ENCODE measurements around the gene SPRY2.
A peak's percentile ranks its signal among the peaks of the same experiment; 100 is the strongest.
"Not testable (repeated sequence)": the region's sequence is repeated elsewhere in the genome, so short reads cannot be mapped to it uniquely, and the experiment has no call there.

Gene SPRY2

DNA sequence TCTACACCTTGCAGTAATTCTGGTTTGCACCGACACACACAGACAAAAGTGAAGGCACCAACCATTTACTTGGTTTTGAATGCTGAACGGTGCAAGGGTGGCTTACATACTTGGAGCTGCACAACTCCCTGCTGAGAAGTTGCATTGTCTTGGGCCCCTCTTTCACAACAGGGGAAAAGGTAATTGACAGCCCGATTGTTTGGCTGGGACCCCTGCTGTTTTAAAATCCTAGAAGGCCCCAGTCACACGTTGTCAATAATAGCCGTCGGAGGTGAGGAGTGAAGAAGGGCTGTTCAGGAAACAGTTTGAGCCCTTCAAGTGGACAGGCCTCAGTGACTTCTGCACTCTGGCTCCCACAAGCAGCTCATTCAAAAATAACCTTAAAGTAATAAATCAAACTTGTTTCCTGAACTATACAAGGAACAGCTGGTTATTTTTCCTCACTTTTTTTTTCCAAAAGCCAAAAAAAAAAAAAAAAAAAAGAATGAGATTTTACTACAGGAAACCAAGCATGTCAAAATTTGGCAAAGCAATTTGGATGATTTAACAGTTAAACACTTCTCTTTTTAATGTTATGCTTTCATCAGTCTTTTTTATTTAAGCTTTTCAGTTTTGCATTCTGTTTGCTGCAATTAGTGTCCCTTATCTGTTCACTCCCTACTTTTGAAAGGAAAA lies 19.0 kb upstream of the SPRY2 start:
- H3K27me3 ChIP-seq (ENCODE audit: insufficient read depth, low read length, poor library complexity, severe bottlenecking) = no peaks in the 10 kb centered on the region
- H3K4me3 ChIP-seq (ENCODE audit: low read length, poor library complexity, severe bottlenecking) = no peak overlapping the region
- no peaks in the 10 kb centered on the region for H3K9me3 ChIP-seq (ENCODE audit: insufficient read depth, low read depth, low read length)
- H3K9ac ChIP-seq (ENCODE audit: low read depth, low read length, poor library complexity, severe bottlenecking) = no peak overlapping the region
- H3F3A ChIP-seq (ENCODE audit: low read depth) = no peaks in the 10 kb centered on the region
- H3K79me2 ChIP-seq (ENCODE audit: insufficient read depth, low read length) = no peaks in the 10 kb centered on the region
- no peaks in the 10 kb centered on the region for H3K9me2 ChIP-seq (replicated peaks; ENCODE audit: low read depth, low read length)
- H4K20me1 ChIP-seq (ENCODE audit: insufficient read depth, low read length, poor library complexity, severe bottlenecking) = no peaks in the 10 kb centered on the region
- H3K36me3 ChIP-seq (ENCODE audit: insufficient read depth, low read length) = no peaks in the 10 kb centered on the region
- TF ChIP-seq, protein P1, sequence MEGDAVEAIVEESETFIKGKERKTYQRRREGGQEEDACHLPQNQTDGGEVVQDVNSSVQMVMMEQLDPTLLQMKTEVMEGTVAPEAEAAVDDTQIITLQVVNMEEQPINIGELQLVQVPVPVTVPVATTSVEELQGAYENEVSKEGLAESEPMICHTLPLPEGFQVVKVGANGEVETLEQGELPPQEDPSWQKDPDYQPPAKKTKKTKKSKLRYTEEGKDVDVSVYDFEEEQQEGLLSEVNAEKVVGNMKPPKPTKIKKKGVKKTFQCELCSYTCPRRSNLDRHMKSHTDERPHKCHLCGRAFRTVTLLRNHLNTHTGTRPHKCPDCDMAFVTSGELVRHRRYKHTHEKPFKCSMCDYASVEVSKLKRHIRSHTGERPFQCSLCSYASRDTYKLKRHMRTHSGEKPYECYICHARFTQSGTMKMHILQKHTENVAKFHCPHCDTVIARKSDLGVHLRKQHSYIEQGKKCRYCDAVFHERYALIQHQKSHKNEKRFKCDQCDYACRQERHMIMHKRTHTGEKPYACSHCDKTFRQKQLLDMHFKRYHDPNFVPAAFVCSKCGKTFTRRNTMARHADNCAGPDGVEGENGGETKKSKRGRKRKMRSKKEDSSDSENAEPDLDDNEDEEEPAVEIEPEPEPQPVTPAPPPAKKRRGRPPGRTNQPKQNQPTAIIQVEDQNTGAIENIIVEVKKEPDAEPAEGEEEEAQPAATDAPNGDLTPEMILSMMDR (conservative IDR thresholded peaks at IDR 0.05; ENCODE audit: low read length) = no peak
- no peak for TF ChIP-seq EZH2phosphoT487 (IDR thresholded peaks at IDR 0.05; ENCODE audit: borderline replicate concordance)
- H2AFZ ChIP-seq (ENCODE audit: low read length) = peak overlapping the region; percentile 10; the same call in 1 of the 2 replicates
- no peak overlapping the region for H3K4me2 ChIP-seq (ENCODE audit: low read depth, low read length, poor library complexity, severe bottlenecking)
- H3K4me1 ChIP-seq (ENCODE audit: insufficient read depth, low read length, poor library complexity, severe bottlenecking) = peaks cover 29% of the 10 kb centered on the region

DNA sequence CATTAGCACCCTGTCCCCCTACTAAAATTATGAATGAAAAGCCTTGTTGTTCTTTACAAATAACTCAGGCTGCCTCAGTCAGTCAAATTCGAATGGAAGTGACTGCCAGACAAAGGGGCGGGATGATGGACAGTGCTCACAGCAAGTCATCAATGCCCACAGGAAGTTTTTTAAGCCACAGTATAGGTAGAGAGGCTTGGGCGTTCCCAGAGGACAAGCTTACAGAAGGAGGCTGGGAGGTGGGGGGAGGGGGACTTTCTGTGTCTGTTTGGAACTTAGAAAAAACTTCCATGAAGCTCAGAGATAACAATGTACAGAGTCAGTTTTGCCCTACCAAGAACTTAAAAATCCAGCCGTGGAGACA lies 18.5 kb upstream of the SPRY2 start:
- Histone ChIP-seq H3K36me3 (ENCODE audit: insufficient read depth, low read length) (no peaks in the 10 kb centered on the region), H3F3A (ENCODE audit: low read depth) (no peaks in the 10 kb centered on the region), H3K27me3 (ENCODE audit: insufficient read depth, low read length, poor library complexity, severe bottlenecking) (no peaks in the 10 kb centered on the region), H2AFZ (ENCODE audit: low read length) (peak overlapping the region; percentile 10; the same call in 1 of the 2 replicates), H3K9ac (ENCODE audit: low read depth, low read length, poor library complexity, severe bottlenecking) (no peak overlapping the region), H3K79me2 (ENCODE audit: insufficient read depth, low read length) (no peaks in the 10 kb centered on the region), H3K4me1 (ENCODE audit: insufficient read depth, low read length, poor library complexity, severe bottlenecking) (peaks cover 29% of the 10 kb centered on the region), H3K4me2 (ENCODE audit: low read depth, low read length, poor library complexity, severe bottlenecking) (no peak overlapping the region), H3K9me2 (replicated peaks; ENCODE audit: low read depth, low read length) (no peaks in the 10 kb centered on the region), H3K4me3 (ENCODE audit: low read length, poor library complexity, severe bottlenecking) (no peak overlapping the region), H3K9me3 (ENCODE audit: insufficient read depth, low read depth, low read length) (no peaks in the 10 kb centered on the region), H4K20me1 (ENCODE audit: insufficient read depth, low read length, poor library complexity, severe bottlenecking) (no peaks in the 10 kb centered on the region)
- TF ChIP-seq, protein P1 (conservative IDR thresholded peaks at IDR 0.05; ENCODE audit: low read length) = no peak
- no peak for TF ChIP-seq EZH2phosphoT487 (IDR thresholded peaks at IDR 0.05; ENCODE audit: borderline replicate concordance)

DNA sequence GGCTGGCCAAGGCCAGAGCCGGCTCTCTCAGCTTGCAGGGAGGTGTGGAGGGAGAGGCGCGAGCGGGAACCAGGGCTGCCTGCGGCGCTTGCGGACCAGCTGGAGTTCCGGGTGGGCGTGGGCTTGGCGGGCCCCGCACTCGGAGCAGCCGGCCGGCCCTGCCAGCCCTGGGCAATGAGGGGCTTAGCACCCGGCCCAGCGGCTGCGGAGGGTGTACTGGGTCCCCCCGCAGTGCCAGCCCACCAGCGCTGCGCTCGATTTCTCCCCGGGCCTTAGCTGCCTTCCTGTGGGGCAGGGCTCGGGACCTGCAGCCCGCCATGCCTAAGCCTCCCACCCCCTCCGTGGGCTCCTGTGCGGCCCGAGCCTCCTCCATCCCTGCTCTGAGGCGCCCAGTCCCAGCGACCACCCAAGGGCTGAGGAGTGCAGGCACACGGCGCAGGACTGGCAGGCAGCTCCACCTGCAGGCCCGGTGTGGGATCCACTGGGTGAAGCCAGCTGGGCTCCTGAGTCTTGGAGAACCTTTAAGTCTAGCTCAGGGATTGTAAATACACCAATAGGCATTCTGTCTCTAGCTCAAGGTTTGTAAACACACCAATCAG lies 14.7 kb upstream of the SPRY2 start:
- H3K9me2 ChIP-seq (replicated peaks; ENCODE audit: low read depth, low read length); H3K9ac ChIP-seq (ENCODE audit: low read depth, low read length, poor library complexity, severe bottlenecking); H3K9me3 ChIP-seq (ENCODE audit: insufficient read depth, low read depth, low read length); H3K4me3 ChIP-seq (ENCODE audit: low read length, poor library complexity, severe bottlenecking); H2AFZ ChIP-seq (ENCODE audit: low read length); H4K20me1 ChIP-seq (ENCODE audit: insufficient read depth, low read length, poor library complexity, severe bottlenecking); H3K79me2 ChIP-seq (ENCODE audit: insufficient read depth, low read length); H3F3A ChIP-seq (ENCODE audit: low read depth); H3K27me3 ChIP-seq (ENCODE audit: insufficient read depth, low read length, poor library complexity, severe bottlenecking); H3K36me3 ChIP-seq (ENCODE audit: insufficient read depth, low read length); H3K4me2 ChIP-seq (ENCODE audit: low read depth, low read length, poor library complexity, severe bottlenecking): not testable (repeated sequence)
- TF ChIP-seq, protein P1 (conservative IDR thresholded peaks at IDR 0.05; ENCODE audit: low read length) = peak; percentile 29; the same call in 1 of the 2 replicates
- peaks cover 12% of the 10 kb centered on the region for H3K4me1 ChIP-seq (ENCODE audit: insufficient read depth, low read length, poor library complexity, severe bottlenecking)

Measured in Loucy (cell line).